ENCODE results near the gene PPM1A.
A peak's percentile ranks its signal among the peaks of the same experiment; 100 is the strongest.

Gene PPM1A

DNA sequence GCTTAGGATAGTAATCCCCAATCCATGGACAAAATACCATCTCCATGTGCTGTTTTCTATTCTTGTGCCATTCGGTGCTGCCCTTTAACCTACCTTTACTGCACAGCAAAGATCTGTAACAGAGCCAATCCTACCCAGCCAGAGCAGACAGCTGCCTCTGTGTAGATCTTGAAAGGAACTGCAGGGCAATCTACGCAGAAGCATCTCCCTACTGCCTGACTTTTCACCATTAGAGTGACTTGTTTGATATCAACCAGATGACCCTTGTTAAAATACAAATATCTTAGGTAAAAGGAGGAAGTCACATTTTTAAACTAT is 33.9 kb upstream of the PPM1A start:
- TF ChIP-seq, protein P1, sequence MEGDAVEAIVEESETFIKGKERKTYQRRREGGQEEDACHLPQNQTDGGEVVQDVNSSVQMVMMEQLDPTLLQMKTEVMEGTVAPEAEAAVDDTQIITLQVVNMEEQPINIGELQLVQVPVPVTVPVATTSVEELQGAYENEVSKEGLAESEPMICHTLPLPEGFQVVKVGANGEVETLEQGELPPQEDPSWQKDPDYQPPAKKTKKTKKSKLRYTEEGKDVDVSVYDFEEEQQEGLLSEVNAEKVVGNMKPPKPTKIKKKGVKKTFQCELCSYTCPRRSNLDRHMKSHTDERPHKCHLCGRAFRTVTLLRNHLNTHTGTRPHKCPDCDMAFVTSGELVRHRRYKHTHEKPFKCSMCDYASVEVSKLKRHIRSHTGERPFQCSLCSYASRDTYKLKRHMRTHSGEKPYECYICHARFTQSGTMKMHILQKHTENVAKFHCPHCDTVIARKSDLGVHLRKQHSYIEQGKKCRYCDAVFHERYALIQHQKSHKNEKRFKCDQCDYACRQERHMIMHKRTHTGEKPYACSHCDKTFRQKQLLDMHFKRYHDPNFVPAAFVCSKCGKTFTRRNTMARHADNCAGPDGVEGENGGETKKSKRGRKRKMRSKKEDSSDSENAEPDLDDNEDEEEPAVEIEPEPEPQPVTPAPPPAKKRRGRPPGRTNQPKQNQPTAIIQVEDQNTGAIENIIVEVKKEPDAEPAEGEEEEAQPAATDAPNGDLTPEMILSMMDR (IDR thresholded peaks at IDR 0.05; ENCODE audit: borderline replicate concordance, control extremely low read depth, extremely low read depth, insufficient read depth, missing control alignments), result no peak
- DNase-seq (ENCODE audit: low spot score), result no peak
- in situ Hi-C loops (cut with MboI; ENCODE audit: low sequenced_read_pairs, unreplicated experiment), result no loop called here

DNA sequence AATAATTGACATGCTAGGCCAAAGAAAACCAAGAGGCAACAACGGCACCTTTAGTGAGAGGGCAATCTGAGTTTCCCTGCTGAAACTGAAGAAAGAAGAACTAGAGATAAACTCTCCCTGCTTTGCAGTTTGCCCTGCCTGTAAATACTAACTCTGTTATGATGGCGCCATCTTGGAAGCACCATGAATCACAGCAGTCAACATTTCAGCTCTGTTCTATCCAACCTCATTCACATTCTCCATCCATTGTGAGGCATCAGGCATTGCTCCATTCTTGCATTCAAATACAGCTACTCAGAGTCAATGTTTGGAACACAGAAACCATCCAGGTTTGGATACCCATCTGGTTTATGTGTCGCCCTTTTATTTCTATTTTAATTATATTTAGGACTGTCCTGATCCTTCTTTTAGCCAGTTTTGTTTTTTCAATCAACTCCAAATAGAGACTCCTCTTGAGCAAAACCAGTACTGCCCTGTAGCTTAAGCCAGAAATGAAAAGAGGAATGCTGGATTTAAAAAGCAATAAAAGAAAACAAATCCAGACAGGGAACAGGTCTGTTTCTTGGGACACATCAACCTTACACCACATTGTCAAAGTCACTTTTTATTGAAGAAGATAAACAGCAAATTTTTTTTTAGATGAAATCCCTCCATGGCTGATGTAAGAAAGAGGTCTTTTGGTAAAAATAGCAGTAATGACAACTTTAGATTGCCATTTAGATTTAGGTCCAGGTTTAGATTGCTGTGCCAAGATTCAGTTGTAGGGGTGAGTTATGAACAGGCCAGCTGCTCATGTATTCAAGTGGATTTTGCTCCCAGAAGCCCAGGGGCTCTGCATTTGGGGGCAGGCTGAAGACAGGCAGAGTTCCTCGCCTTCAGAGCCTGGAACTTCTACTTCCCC is 33.3 kb upstream of the PPM1A start:
- in situ Hi-C loops (cut with MboI; ENCODE audit: low sequenced_read_pairs, unreplicated experiment), result no loop called here
- DNase-seq (ENCODE audit: low spot score), result no peak

DNA sequence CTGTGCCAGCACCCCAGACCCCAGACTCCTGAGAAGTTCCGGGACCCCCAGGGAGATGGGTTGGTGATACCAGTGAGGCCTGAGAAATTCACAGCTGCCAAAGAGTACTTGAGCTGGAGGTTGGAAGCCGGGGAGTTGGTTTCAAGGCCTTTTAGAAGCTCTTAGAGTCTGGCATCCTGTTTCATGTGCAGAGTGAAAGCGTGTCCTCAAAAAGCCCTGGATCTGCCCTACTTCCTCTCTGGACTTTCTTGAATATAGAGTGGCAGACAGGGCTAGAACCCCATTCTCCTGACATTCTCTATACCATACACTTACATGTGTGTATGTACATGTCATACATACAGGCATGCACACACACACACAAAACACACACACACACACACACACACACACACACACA is 31.3 kb upstream of the PPM1A start:
- no peak for DNase-seq (ENCODE audit: low spot score)
- TF ChIP-seq, protein P1 (IDR thresholded peaks at IDR 0.05; ENCODE audit: borderline replicate concordance, control extremely low read depth, extremely low read depth, insufficient read depth, missing control alignments), result no peak
- in situ Hi-C loops (cut with MboI; ENCODE audit: low sequenced_read_pairs, unreplicated experiment), result no loop called here

More for the DNA sequence above, 33.3 kb upstream of the PPM1A start:
- TF ChIP-seq, protein P1 (IDR thresholded peaks at IDR 0.05; ENCODE audit: borderline replicate concordance, control extremely low read depth, extremely low read depth, insufficient read depth, missing control alignments), result no peak

DNA sequence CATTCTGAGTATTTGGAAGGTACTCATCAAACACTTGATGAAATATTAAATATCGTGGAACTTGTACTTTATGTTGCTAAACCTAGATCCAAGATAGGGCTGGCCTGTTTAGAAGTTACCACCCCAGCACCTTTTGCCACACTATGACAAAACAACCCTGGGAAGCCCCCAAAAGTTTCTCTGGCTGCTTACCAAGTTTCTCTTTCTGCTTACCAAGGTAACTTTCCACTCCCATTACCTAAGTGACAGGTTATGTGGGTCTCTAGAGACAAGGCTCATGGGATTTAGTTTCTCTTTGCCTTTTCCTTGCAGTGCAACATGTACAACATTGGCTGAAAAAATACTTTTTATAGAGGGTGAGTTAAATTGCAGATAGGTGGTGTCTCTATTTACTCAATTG is 28.9 kb upstream of the PPM1A start:
- in situ Hi-C loops (cut with MboI; ENCODE audit: low sequenced_read_pairs, unreplicated experiment), result no loop called here
- DNase-seq (ENCODE audit: low spot score), result peak; percentile 48
- TF ChIP-seq, protein P1 (IDR thresholded peaks at IDR 0.05; ENCODE audit: borderline replicate concordance, control extremely low read depth, extremely low read depth, insufficient read depth, missing control alignments), result no peak

DNA sequence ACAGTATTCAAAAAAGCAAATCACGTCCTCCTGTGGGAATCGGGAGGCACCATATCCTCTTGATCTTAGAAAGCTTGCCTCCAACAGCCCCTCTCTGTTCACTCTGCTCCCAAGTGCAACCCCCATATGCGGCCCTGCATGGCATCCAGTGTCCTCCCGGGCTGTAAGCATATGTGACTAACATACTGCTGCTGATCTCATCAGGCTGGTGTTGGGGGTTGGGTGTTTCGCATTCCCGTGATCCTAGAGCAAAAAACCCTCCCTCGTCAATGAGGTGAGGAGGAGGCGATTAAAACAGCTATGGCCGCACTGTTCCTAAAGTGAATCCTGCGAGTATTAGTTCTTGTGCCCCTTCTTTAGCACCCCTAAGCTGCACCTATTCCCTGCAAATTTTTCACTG is 28.1 kb upstream of the PPM1A start:
- TF ChIP-seq, protein P1 (IDR thresholded peaks at IDR 0.05; ENCODE audit: borderline replicate concordance, control extremely low read depth, extremely low read depth, insufficient read depth, missing control alignments), result no peak
- no peak for DNase-seq (ENCODE audit: low spot score)
- in situ Hi-C loops (cut with MboI; ENCODE audit: low sequenced_read_pairs, unreplicated experiment), result no loop called here

DNA sequence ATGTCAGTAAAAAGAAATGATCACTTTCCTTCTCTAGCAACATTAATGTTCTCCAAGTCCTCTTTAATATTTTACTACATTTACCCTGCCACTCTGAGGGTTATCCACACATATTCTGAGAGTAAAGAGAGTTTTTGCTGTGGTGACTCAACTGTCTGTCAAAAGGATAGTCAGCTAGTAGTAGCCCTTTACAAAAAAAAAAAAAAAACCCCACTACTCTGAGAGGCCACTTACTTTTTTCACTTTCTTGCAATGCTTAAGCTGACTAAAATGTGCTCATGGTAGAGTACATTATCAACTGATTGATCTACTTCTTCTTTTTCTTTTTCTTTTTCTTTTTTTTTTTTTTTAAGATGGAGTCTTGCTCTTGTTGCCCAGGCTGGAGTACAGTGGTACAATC is 27.6 kb upstream of the PPM1A start:
- in situ Hi-C loops (cut with MboI; ENCODE audit: low sequenced_read_pairs, unreplicated experiment), result no loop called here
- TF ChIP-seq, protein P1 (IDR thresholded peaks at IDR 0.05; ENCODE audit: borderline replicate concordance, control extremely low read depth, extremely low read depth, insufficient read depth, missing control alignments), result no peak
- DNase-seq (ENCODE audit: low spot score), result no peak

Measured in GM13976 (cell line).